H1 (cell line): ENCODE data around the gene LUZP1. TPM values are rescaled to one million over a fixed set of nuclear protein-coding genes. Genes with fewer than 3 reads are reported as not detected.

ENCODE experiments used
- CBX8 ChIP-seq: fragments of 300-800, 300-1000 bp; sonication (generic); IDR thresholded peaks from 2 replicates; pipeline ENCODE4 v1.7.1; 2016; ENCODE audit warnings: low read depth, low read length, borderline replicate concordance
- CEBPB ChIP-seq: IDR thresholded peaks from 2 replicates; pipeline ENCODE4 v1.6.1; 2012; ENCODE audit warnings: low read depth, low read length
- EZH2 ChIP-seq: fragments of 200-600 bp; sonication (generic); IDR thresholded peaks from 2 replicates; pipeline ENCODE4 v1.7.1; 2012; ENCODE audit warnings: low read depth, mild to moderate bottlenecking, moderate library complexity, low read length, inconsistent platforms; ENCODE audit not compliant: severe bottlenecking
- JUND ChIP-seq: IDR thresholded peaks from 2 replicates; pipeline ENCODE4 v1.6.1; 2011; ENCODE audit warnings: mild to moderate bottlenecking, improper control_type of control experiment, low read length
- KDM4A ChIP-seq: IDR thresholded peaks from one replicate; pipeline ENCODE4 v1.7.1; 2012; ENCODE audit warnings: low read depth, mild to moderate bottlenecking, moderate library complexity, low read length, inconsistent platforms; ENCODE audit not compliant: severe bottlenecking
- NANOG ChIP-seq: IDR thresholded peaks from 2 replicates; pipeline ENCODE4 v1.6.1; 2011; ENCODE audit warnings: low read length, low read depth, mild to moderate bottlenecking, inconsistent platforms; ENCODE audit not compliant: insufficient read depth, poor library complexity, severe bottlenecking
- POLR2AphosphoS5 ChIP-seq: IDR thresholded peaks from 2 replicates; pipeline ENCODE4 v1.6.1; 2011; ENCODE audit warnings: low read depth, low read length
- RAD21 ChIP-seq, 2 experiments: IDR thresholded peaks in 1 of 2; conservative IDR thresholded peaks in 1 of 2; 2 replicates each; pipeline ENCODE4 v1.6.1; 2011; ENCODE audit warnings: low read depth in 2 of 2, low read length in 2 of 2, improper control_type of control experiment in 1 of 2, inconsistent platforms in 1 of 2, mild to moderate bottlenecking in 1 of 2, moderate library complexity in 1 of 2
- RBBP5 ChIP-seq: IDR thresholded peaks from 2 replicates; pipeline ENCODE4 v1.7.1; 2012; ENCODE audit warnings: low read depth, mild to moderate bottlenecking, inconsistent platforms, low read length, moderate library complexity, borderline replicate concordance
- RFX5 ChIP-seq: IDR thresholded peaks from 2 replicates; pipeline ENCODE4 v1.6.1; 2011; ENCODE audit warnings: low read depth, low read length, improper control_type of control experiment, borderline replicate concordance
- RXRA ChIP-seq: IDR thresholded peaks from 2 replicates; pipeline ENCODE4 v1.6.1; 2011; ENCODE audit warnings: low read depth, mild to moderate bottlenecking, low read length, moderate library complexity; ENCODE audit not compliant: insufficient read depth
- SIN3A ChIP-seq, 2 experiments: IDR thresholded peaks in 1 of 2; conservative IDR thresholded peaks in 1 of 2; 2 replicates each; pipeline ENCODE4 v1.6.1; 2011 to 2012; ENCODE audit warnings: low read length in 2 of 2, improper control_type of control experiment in 1 of 2, low read depth in 1 of 2, mild to moderate bottlenecking in 1 of 2
- SRF ChIP-seq: IDR thresholded peaks from 2 replicates; pipeline ENCODE4 v1.6.1; 2011; ENCODE audit warnings: mild to moderate bottlenecking, low read depth, low read length, moderate library complexity
- SUZ12 ChIP-seq: fragments of 200-600 bp; sonication (generic); IDR thresholded peaks from 2 replicates; pipeline ENCODE4 v1.6.1; 2012; ENCODE audit warnings: mild to moderate bottlenecking, inconsistent platforms, low read length, moderate library complexity, mixed read lengths
- TAF1 ChIP-seq: IDR thresholded peaks from 2 replicates; pipeline ENCODE4 v1.6.1; 2011; ENCODE audit warnings: mild to moderate bottlenecking, low read depth, low read length
- TEAD4 ChIP-seq: IDR thresholded peaks from 2 replicates; pipeline ENCODE4 v1.6.1; 2012; ENCODE audit warnings: low read depth, low read length, inconsistent platforms, mixed read lengths
- polyA plus RNA-seq, 7 experiments: library from polyadenylated mRNA; depleted of rRNA in 3 of 7; stranded (reverse) in 5 of 7; unstranded in 2 of 7; fragments of >200 nt in 5 of 7; fragments of 200-250 nt in 2 of 7; gene quantifications; 1 replicate in 5 of 7; 2 replicates in 1 of 7; 4 replicates in 1 of 7; pipeline versions ENCODE4 v1.2.1 to v1.2.3, GENCODE V29; 2011 to 2013; ENCODE audit warnings: missing spikeins in 2 of 7, mixed read lengths in 2 of 7
- total RNA-seq: library from RNA; stranded (reverse); fragmentation: NEBNext Ultra II Directional; extraction: Animal tissue kit (Norgen Biotek cat#: 25700); gene quantifications from 2 replicates; pipeline ENCODE4 v1.2.1, GENCODE V29; 2021
- TF ChIP-seq, protein P1 (sequence below), 3 experiments: IDR thresholded peaks; 1 replicate in 2 of 3; 2 replicates in 1 of 3; pipeline versions ENCODE4 v1.5.1 to v1.6.1; 2011; ENCODE audit warnings: low read length in 3 of 3, mild to moderate bottlenecking in 3 of 3, inconsistent platforms in 2 of 3, low read depth in 1 of 3, moderate library complexity in 1 of 3; ENCODE audit not compliant: insufficient read depth in 1 of 3; ENCODE audit errors: control extremely low read depth in 1 of 3

Gene LUZP1
- total and polyA plus RNA-seq, 2 of the 8 experiments (the other 6 are each of a cell fraction or from before 2014, with no cell fraction given), result 14.0 to 60.5 TPM

DNA sequence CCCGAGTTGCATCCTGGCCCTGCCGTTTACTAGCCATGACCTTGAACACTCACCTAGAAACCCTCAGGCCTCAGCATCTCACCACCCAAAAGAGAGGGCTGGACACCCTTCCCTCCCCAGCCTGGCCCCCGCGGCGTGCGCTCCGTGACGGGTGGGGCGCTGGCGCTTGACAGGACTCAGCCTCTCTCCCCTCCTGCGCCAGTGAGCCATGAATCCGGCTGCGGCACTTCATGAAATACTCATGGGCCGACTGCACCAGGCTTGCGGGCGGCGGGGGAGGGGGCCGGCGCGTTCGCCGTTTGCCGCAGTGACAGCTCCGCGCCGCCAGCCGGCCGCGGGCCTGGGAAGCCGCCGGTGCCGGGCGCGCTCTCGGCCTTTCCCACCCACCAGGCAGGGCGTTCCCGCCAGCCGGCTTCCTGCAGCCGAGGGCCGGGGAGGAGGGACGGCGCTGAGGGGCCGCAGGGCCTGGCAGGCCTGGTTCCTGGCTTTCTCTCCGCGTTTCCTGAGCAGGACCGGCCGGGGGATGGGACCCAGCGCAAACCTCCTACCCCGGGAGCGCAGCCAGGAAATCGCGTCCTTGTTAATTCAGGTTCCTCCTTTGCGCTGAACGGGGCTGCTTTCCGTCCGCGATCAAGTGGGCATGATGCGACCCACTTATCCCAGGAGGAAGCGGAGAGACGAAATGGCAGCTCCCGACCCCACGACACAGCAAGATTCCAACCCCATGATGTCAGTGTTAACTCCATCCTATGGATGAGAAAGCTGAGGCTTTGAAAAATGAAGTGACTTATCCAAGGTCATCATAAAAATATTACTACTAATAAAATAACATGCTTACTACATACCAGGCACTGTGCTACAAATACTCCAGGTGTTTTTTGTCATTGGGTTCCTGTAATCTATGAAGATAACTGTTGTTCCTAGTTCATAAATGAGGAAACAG, 9.1 kb upstream of the LUZP1 start (continued):
- TF ChIP-seq KDM4A (peak; percentile 78), SRF (0 out of 2 replicates have a peak, but pooled peaks have one; percentile 9), CEBPB (no peak), RFX5 (no peak), CBX8 (no peak), TEAD4 (no peak), POLR2AphosphoS5 (no peak), NANOG (no peak), RBBP5 (peak; percentile 78; the same call in 1 of the 2 replicates), RAD21 (IDR thresholded peaks at IDR 0.05 in 1 of 2, conservative IDR thresholded peaks at IDR 0.05 in 1 of 2; ENCODE audit: low read depth in 2 of 2, low read length in 2 of 2) (peak in 1 of 2 experiments; percentile 17; a peak in 1 of 4 replicates), EZH2 (no peak), SUZ12 (peak; percentile 49; the same call in 1 of the 2 replicates), SIN3A (conservative IDR thresholded peaks at IDR 0.05 in 1 of 2, IDR thresholded peaks at IDR 0.05 in 1 of 2; ENCODE audit: low read depth in 1 of 2, low read length in 2 of 2) (peak in 1 of 2 experiments; percentile 80; a peak in 2 of 4 replicates), RXRA (no peak), TAF1 (peak; percentile 50; the same call in 1 of the 2 replicates), JUND (no peak)
- TF ChIP-seq, protein P1, sequence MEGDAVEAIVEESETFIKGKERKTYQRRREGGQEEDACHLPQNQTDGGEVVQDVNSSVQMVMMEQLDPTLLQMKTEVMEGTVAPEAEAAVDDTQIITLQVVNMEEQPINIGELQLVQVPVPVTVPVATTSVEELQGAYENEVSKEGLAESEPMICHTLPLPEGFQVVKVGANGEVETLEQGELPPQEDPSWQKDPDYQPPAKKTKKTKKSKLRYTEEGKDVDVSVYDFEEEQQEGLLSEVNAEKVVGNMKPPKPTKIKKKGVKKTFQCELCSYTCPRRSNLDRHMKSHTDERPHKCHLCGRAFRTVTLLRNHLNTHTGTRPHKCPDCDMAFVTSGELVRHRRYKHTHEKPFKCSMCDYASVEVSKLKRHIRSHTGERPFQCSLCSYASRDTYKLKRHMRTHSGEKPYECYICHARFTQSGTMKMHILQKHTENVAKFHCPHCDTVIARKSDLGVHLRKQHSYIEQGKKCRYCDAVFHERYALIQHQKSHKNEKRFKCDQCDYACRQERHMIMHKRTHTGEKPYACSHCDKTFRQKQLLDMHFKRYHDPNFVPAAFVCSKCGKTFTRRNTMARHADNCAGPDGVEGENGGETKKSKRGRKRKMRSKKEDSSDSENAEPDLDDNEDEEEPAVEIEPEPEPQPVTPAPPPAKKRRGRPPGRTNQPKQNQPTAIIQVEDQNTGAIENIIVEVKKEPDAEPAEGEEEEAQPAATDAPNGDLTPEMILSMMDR (IDR thresholded peaks at IDR 0.05; ENCODE audit: control extremely low read depth in 1 of 3, insufficient read depth in 1 of 3, low read depth in 1 of 3, low read length in 3 of 3), result peak in 2 of 3 experiments; percentile 5 to 10; a peak in 1 of 4 replicates
- TF ChIP-seq, all 59 proteins: peak for 10
